DOHH2 (cell line): Measurements from ENCODE around the gene HSF5.

Source experiments
- EZH2phosphoT487 ChIP-seq: fragments of 200-600 bp; sonication (generic); IDR thresholded peaks from 2 replicates; pipeline ENCODE4 v1.6.1; 2017; ENCODE audit warnings: borderline replicate concordance, mild to moderate bottlenecking, antibody characterized with exemption, low read length, moderate library complexity, mixed read lengths
- TF ChIP-seq, protein P1 (sequence below): fragments of 200-600 bp; sonication (generic); IDR thresholded peaks from one replicate; pipeline ENCODE4 v1.5.1; 2014; ENCODE audit warnings: antibody characterized with exemption, mild to moderate bottlenecking, low read depth, low read length; ENCODE audit not compliant: poor library complexity, severe bottlenecking

DNA sequence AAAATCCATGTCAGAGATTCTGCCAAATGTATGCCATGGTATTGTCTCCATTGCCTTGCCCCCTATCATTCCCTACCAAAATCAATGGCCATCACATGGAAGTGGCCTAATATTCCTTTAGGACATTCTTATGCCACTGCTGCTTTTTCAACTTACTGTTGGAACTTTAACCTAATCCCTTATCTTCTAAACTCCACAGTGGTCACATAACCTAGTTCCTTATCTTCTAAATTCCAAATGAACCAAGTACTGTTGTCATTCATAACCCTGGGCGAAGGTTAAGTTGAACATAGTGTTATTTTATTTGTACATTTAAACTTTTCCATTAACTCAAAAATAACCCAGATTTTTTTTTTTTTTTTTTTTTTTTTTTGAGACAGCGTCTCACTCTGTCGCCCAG is 3.6 kb downstream of the HSF5 start:
- TF ChIP-seq, protein P1, sequence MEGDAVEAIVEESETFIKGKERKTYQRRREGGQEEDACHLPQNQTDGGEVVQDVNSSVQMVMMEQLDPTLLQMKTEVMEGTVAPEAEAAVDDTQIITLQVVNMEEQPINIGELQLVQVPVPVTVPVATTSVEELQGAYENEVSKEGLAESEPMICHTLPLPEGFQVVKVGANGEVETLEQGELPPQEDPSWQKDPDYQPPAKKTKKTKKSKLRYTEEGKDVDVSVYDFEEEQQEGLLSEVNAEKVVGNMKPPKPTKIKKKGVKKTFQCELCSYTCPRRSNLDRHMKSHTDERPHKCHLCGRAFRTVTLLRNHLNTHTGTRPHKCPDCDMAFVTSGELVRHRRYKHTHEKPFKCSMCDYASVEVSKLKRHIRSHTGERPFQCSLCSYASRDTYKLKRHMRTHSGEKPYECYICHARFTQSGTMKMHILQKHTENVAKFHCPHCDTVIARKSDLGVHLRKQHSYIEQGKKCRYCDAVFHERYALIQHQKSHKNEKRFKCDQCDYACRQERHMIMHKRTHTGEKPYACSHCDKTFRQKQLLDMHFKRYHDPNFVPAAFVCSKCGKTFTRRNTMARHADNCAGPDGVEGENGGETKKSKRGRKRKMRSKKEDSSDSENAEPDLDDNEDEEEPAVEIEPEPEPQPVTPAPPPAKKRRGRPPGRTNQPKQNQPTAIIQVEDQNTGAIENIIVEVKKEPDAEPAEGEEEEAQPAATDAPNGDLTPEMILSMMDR = no peak
- no peak for TF ChIP-seq EZH2phosphoT487
